Measurements from ENCODE around the gene SELPLG.

GRCh38 chr12:108583991-108584390, 49.7 kb downstream of the SELPLG start:
- no peak for TF ChIP-seq CTCF (IDR thresholded peaks at IDR 0.05)
- TF ChIP-seq POLR2A (IDR thresholded peaks at IDR 0.05): no peak
- TF ChIP-seq EP300 (IDR thresholded peaks at IDR 0.05): no peak

Data from stomach (tissue), 4 donors.